Heart right ventricle (tissue), 16 donors: ENCODE measurements around the gene USE1. TPM values are rescaled to one million over a fixed set of nuclear protein-coding genes. Genes with fewer than 3 reads are reported as not detected.

Experiments
- ATAC-seq, 8 donors: fragments of 200-7000 bp; cut with Tn5 transposase; one replicate each; pipeline ENCODE4 v1.9.1; 2020; ENCODE audit warnings: mild to moderate bottlenecking in 8 of 8, moderate library complexity in 8 of 8, moderate number of reproducible peaks in 1 of 8
- DNase-seq, 2 donors: peaks; one replicate each; pipeline ENCODE4 v3.0.0-alpha.2; 2020
- H3K27ac ChIP-seq, 10 donors: fragments of 200-600 bp; sonication (generic) in 2 of 10; one replicate each; pipeline versions ENCODE4 v1.5.0 to v1.8.0; 2020 to 2022; ENCODE audit warnings: mild to moderate bottlenecking in 3 of 10
- H3K27me3 ChIP-seq, 7 donors: fragments of 200-600 bp; one replicate each; pipeline ENCODE4 v1.8.0; 2021 to 2022; ENCODE audit warnings: mild to moderate bottlenecking in 2 of 7
- H3K36me3 ChIP-seq, 9 donors: fragments of 200-600 bp; sonication (generic) in 1 of 9; one replicate each; pipeline versions ENCODE4 v1.5.0 to v1.8.0; 2020 to 2022; ENCODE audit warnings: mild to moderate bottlenecking in 2 of 9
- H3K4me1 ChIP-seq, 9 donors: fragments of 200-600 bp; sonication (generic) in 1 of 9; one replicate each; pipeline versions ENCODE4 v1.5.0 to v1.8.0; 2020 to 2022; ENCODE audit warnings: mild to moderate bottlenecking in 4 of 9
- H3K4me3 ChIP-seq, 10 donors: fragments of 200-600 bp; sonication (generic) in 2 of 10; one replicate each; pipeline versions ENCODE4 v1.5.0 to v1.8.0; 2020 to 2022; ENCODE audit warnings: mild to moderate bottlenecking in 7 of 10, moderate library complexity in 2 of 10
- H3K9me3 ChIP-seq, 11 donors: fragments of 200-600 bp in 10 of 11; sonication (generic) in 2 of 11; one replicate each; pipeline versions ENCODE4 v1.5.0 to v1.8.0; 2013 to 2022; ENCODE audit warnings: mild to moderate bottlenecking in 2 of 11, control low read depth in 1 of 11, moderate library complexity in 1 of 11
- CTCF ChIP-seq, 9 donors: fragments of 200-600 bp; sonication (generic) in 2 of 9; IDR thresholded peaks; one replicate each; pipeline versions ENCODE4 v1.5.0 to v1.8.0; 2021 to 2022; ENCODE audit warnings: antibody characterized with exemption in 9 of 9, mild to moderate bottlenecking in 5 of 9, moderate library complexity in 1 of 9
- WGBS, 2 donors: extraction: QIAGEN DNeasy Blood & Tissue Kit; methylation state at CpG; one replicate each; pipeline ENCODE4 v1.1.7; 2013; ENCODE audit warnings: inconsistent platforms in 1 of 2; 5-methylcytosine and 5-hydroxymethylcytosine counted together
- intact Hi-C, 10 donors: fragments of 100-400 bp; cut with DNase I; formaldehyde crosslinking; loops; one replicate each; pipeline versions ENCODE4 v1.11.1 to v1.14.2; 2022
- polyA plus RNA-seq, 2 donors: library from polyadenylated mRNA; stranded (reverse); fragments of 200-250 nt; gene quantifications; one replicate each; pipeline ENCODE4 v1.2.3, GENCODE V29; 2013
- total RNA-seq, 10 donors: library from RNA; stranded (reverse); fragmentation: NEBNext Ultra II Directional in 3 of 10; extraction: Animal tissue kit (Norgen Biotek cat#: 25700) in 3 of 10; gene quantifications; one replicate each; pipeline versions ENCODE4 v1.2.1 to v1.2.4, GENCODE V29; 2021 to 2023
- donor health status: Arrhythmogenic right ventricular cardiomyopathy.
- donor health status: ischemic (EF 13 %, LVEDD 7.1; RV severe dilation, severe dysfunction).
- donor health status: healthy with polysubstance abuse.
- donor health status: DM: no; HTN: yes; CAD: no.
- donor health status: DM: no; HTN: no; CAD: no.
- donor health status: ischemic (EF 25% LVEDD 6.9; RV normal size, moderate dysfunction).
- donor health status: ischemic (EF 25% LVEDD 5.7; RV mildly dilated, moderate dysfunction).
- donor health status: healthy.
- donor health status: DM: yes; HTN: yes; CAD: no.
- donor health status: Ischemic cardiomyopathy.
- donor health status: ischemic (EF 35%, LVEDD 5.7; RV mildly dilated, moderate dysfunction).
- donor health status: nonischemic (EF 11% LVEDD 7.7; RV severe dilation, severe dysfunction).
- donor health status: DM: yes; HTN: yes; CAD: no.
- donor health status: PGD.
- donor health status: ischemic (EF 29% LVEDD 5.4; RV normal size, mild dysfunction).
- donor health status: nonischemic (EF 23%, LVEDD 6.1; RV moderate dilation, normal function).

The USE1 gene
- total and polyA plus RNA-seq, 12 donors = 25.1 to 67.6 (median 30.2) TPM

- Histone ChIP-seq H3K4me3 (no peak overlapping the region), H3K9me3 (no peaks in the 10 kb centered on the region), H3K36me3 (peaks cover 8 to 99% (median 75%) of the 10 kb centered on the region in 9 donors), H3K27ac (no peak overlapping the region), H3K27me3 (no peaks in the 10 kb centered on the region), H3K4me1 (no peaks in the 10 kb centered on the region)
- no peak for TF ChIP-seq CTCF (IDR thresholded peaks at IDR 0.05)
- ATAC-seq (no peak), DNase-seq (no peak)
- intact Hi-C loops = no loop called here
- WGBS, 2 donors = 97 to 98% methylated on average over 26 of the region's 26 CpGs
Measured at GRCh38 chr19:17192751-17193150, 22.4 kb upstream of the USE1 start.

- Histone ChIP-seq H3K27ac (no peak overlapping the region), H3K9me3 (no peaks in the 10 kb centered on the region), H3K4me1 (no peaks in the 10 kb centered on the region), H3K36me3 (peaks cover 8 to 99% (median 70%) of the 10 kb centered on the region in 9 donors), H3K4me3 (no peak overlapping the region), H3K27me3 (no peaks in the 10 kb centered on the region)
- 96 to 97% methylated on average over 16 of the region's 16 CpGs for WGBS, 2 donors
- ATAC-seq (no peak), DNase-seq (no peak)
- intact Hi-C loops = no loop called here
- no peak for TF ChIP-seq CTCF (IDR thresholded peaks at IDR 0.05)
Measured at GRCh38 chr19:17194608-17195007, 20.5 kb upstream of the USE1 start.

- H3K9me3 ChIP-seq = no peaks in the 10 kb centered on the region
- H3K4me1 ChIP-seq = no peaks in the 10 kb centered on the region
- DNase-seq = no peak
- 98% methylated on average over 20 to 23 of the region's 23 CpGs for WGBS, 2 donors
- no peak for TF ChIP-seq CTCF (IDR thresholded peaks at IDR 0.05)
- no peak overlapping the region for H3K4me3 ChIP-seq
- no peak overlapping the region for H3K27ac ChIP-seq
- peaks cover 8 to 99% (median 74%) of the 10 kb centered on the region in 9 donors for H3K36me3 ChIP-seq
- no peak for ATAC-seq
- H3K27me3 ChIP-seq = no peaks in the 10 kb centered on the region
- intact Hi-C loops = no loop called here
Measured at GRCh38 chr19:17195106-17195505, 20.1 kb upstream of the USE1 start.

- peaks cover 4 to 99% (median 75%) of the 10 kb centered on the region in 9 donors for H3K36me3 ChIP-seq
- DNase-seq = no peak
- intact Hi-C loops = no loop called here
- H3K4me3 ChIP-seq = no peak overlapping the region
- no peak for TF ChIP-seq CTCF (IDR thresholded peaks at IDR 0.05)
- no peaks in the 10 kb centered on the region for H3K4me1 ChIP-seq
- H3K27ac ChIP-seq = no peak overlapping the region
- 97 to 98% methylated on average over 7 of the region's 7 CpGs for WGBS, 2 donors
- no peak for ATAC-seq
- H3K27me3 ChIP-seq = no peaks in the 10 kb centered on the region
- no peaks in the 10 kb centered on the region for H3K9me3 ChIP-seq
Measured at GRCh38 chr19:17196610-17197009, 18.5 kb upstream of the USE1 start.
